ENCODE data around the gene NOTUM.

DNA sequence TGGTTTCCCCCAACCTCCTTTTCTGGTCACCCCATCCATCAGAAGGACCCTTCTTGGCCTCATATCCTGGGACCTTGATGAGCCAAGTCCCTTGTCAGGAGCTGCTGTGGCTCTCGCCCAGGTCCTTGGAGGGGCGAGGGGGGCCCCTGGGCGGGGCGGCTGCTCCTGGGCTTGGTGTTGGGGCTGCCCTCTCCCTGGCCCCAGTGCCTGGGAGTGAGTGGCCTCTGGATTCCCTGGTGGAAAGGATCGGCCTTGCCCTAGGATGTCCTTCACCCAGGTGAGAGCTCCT lies 6.2 kb upstream of the NOTUM start:
- TF ChIP-seq YY1 (IDR thresholded peaks at IDR 0.05; ENCODE audit: insufficient read depth, insufficient read length): no peak
- no peak for TF ChIP-seq ZNF274 (IDR thresholded peaks at IDR 0.05; ENCODE audit: low read depth, low read length)
- no peak for TF ChIP-seq SUZ12 (IDR thresholded peaks at IDR 0.05; ENCODE audit: extremely low read depth, insufficient read depth, insufficient read length)

All from NT2/D1 (cell line).